ENCODE measurements around the gene HIPK2. TPM values are rescaled to one million over a fixed set of nuclear protein-coding genes. Genes with fewer than 3 reads are reported as not detected.

The HIPK2 gene
- total and polyA plus RNA-seq, 2 donors (not counting 3 experiments of a cell fraction or from before 2014, with no cell fraction given) = 9.0 to 43.8 TPM

GRCh38 chr7:139587535-139587934 lies 190.3 kb downstream of the HIPK2 start:
- Histone ChIP-seq H3K27ac (ENCODE audit: insufficient read depth, low read depth, low read length) (no peak overlapping the region), H3K27me3 (ENCODE audit: control insufficient read depth in 2 of 2, insufficient read depth in 2 of 2, low read length in 2 of 2) (no peaks in the 10 kb centered on the region), H3K9ac (replicated peaks; ENCODE audit: extremely low read depth, insufficient read depth, low read length) (no peak overlapping the region), H3K9me3 (replicated peaks; ENCODE audit: control insufficient read depth, insufficient read depth, low read length) (no peaks in the 10 kb centered on the region), H2AFZ (ENCODE audit: low read depth, low read length) (no peak overlapping the region), H4K20me1 (replicated peaks; ENCODE audit: control insufficient read depth, extremely low read depth, insufficient read depth, low read length) (no peaks in the 10 kb centered on the region), H3K4me1 (ENCODE audit: control insufficient read depth, extremely low read depth, insufficient read depth, low read length) (no peaks in the 10 kb centered on the region), H3K4me3 (replicated peaks in 1 of 3; ENCODE audit: insufficient read depth in 1 of 3, low read depth in 1 of 3, low read length in 3 of 3) (no peak overlapping the region), H3K9me1 (replicated peaks; ENCODE audit: control insufficient read depth, extremely low read depth, insufficient read depth, low read length) (no peaks in the 10 kb centered on the region), H3K4me2 (ENCODE audit: insufficient read depth, low read length) (no peak overlapping the region), H3K79me2 (ENCODE audit: control insufficient read depth, insufficient read depth, low read length) (no peaks in the 10 kb centered on the region), H3K36me3 (ENCODE audit: control insufficient read depth in 2 of 2, extremely low read depth in 1 of 2, insufficient read depth in 2 of 2, low read length in 2 of 2) (peaks cover 10 to 39% of the 10 kb centered on the region in 2 experiments)
- no peak for DNase-seq (ENCODE audit: low read depth, low spot score)
- FAIRE-seq = no peak
- TF ChIP-seq EZH2 (IDR thresholded peaks at IDR 0.05; ENCODE audit: borderline replicate concordance, low read depth, low read length, severe bottlenecking) (no peak), POLR2A (IDR thresholded peaks at IDR 0.05; ENCODE audit: low read depth, low read length) (no peak), FOS (IDR thresholded peaks at IDR 0.05; ENCODE audit: borderline replicate concordance, insufficient read depth, low read length) (no peak), JUN (IDR thresholded peaks at IDR 0.05; ENCODE audit: borderline replicate concordance, insufficient read depth, insufficient read length, low read depth) (no peak), MYC (IDR thresholded peaks at IDR 0.05; ENCODE audit: low read depth, low read length) (no peak), MAX (IDR thresholded peaks at IDR 0.05; ENCODE audit: insufficient read depth, insufficient read length) (no peak), CTCF (IDR thresholded peaks at IDR 0.05; ENCODE audit: extremely low read depth in 1 of 2, insufficient read depth in 1 of 2, low read depth in 1 of 2, low read length in 2 of 2) (no peak), GATA2 (IDR thresholded peaks at IDR 0.05; ENCODE audit: insufficient read depth, insufficient read length, low read depth, low read length) (no peak), POLR2AphosphoS5 (IDR thresholded peaks at IDR 0.05; ENCODE audit: insufficient read depth, low read depth, low read length) (no peak)
- no TSS peak for BruUV-seq (replicated peaks)
- intact Hi-C loops (cut with micrococcal nuclease) = no loop called here
- dilution Hi-C loops (cut with MboI; ENCODE audit: extremely low pct_ligation_motif_present, low sequenced_read_pairs) = no loop called here
- ChIA-PET CTCF (interaction anchor here (7.0 kb wide), 1 partner anchor 15 kb away, joined by 60 read pairs; no protein-coding TSS in a partner anchor), POLR2A (interaction anchor here (0.7 kb wide), 1 partner anchor 394 kb away, joined by 4 read pairs; no protein-coding TSS in a partner anchor)

Data from endothelial cell of umbilical vein (primary cell).